WTC11 (cell line): Measurements from ENCODE around the gene CYP4F22. TPM values are rescaled to one million over a fixed set of nuclear protein-coding genes. Genes with fewer than 3 reads are reported as not detected.

Experiments used
- ATAC-seq: fragments of 200-7000 bp; cut with Tn5 transposase; 2 replicates; pipeline ENCODE4 v1.10.0; 2021; ENCODE audit warnings: mild to moderate bottlenecking, moderate library complexity
- CTCF ChIA-PET: fragments of 300-600 bp; sonication (Branson Sonifier 250); formaldehyde crosslinking; loops from one replicate; lab custom pipeline; 2021; ENCODE audit warnings: antibody characterized with exemption; lab: Charles Lee
- POLR2A ChIA-PET: fragments of 350-600 bp; sonication (Branson Sonifier 250); formaldehyde crosslinking; loops from one replicate; lab custom pipeline; 2021; ENCODE audit warnings: antibody characterized with exemption; lab: Charles Lee
- DNase-seq: peaks from one replicate; pipeline ENCODE4 v3.0.0; 2021; ENCODE audit warnings: low spot score
- H3K27ac Mint-ChIP-seq: 2 replicates; pipeline ENCODE4 v1.8.0; 2021; ENCODE audit warnings: mixed read lengths
- H3K27me3 Mint-ChIP-seq: 2 replicates; pipeline ENCODE4 v1.8.0; 2021; ENCODE audit warnings: low read depth, mild to moderate bottlenecking, moderate library complexity, mixed read lengths
- H3K36me3 Mint-ChIP-seq: 2 replicates; pipeline ENCODE4 v1.8.0; 2021; ENCODE audit warnings: mixed read lengths
- H3K4me1 Mint-ChIP-seq: 2 replicates; pipeline ENCODE4 v1.8.0; 2022; ENCODE audit warnings: mixed read lengths
- H3K4me3 Mint-ChIP-seq: 2 replicates; pipeline ENCODE4 v1.8.0; 2021; ENCODE audit warnings: mild to moderate bottlenecking, moderate library complexity, mixed read lengths
- H3K9me3 Mint-ChIP-seq: 2 replicates; pipeline ENCODE4 v1.8.0; 2021; ENCODE audit warnings: mixed read lengths
- ARID4B ChIP-seq: sonication (generic); formaldehyde crosslinking; IDR thresholded peaks from 2 replicates; pipeline ENCODE4 v1.8.0; 2023; ENCODE audit warnings: missing genetic modification reagents, mild to moderate bottlenecking, borderline replicate concordance
- ATF2 ChIP-seq: sonication (generic); formaldehyde crosslinking; IDR thresholded peaks from 2 replicates; pipeline ENCODE4 v1.8.1; 2022; ENCODE audit warnings: low read depth, missing genetic modification reagents, borderline replicate concordance
- ERG ChIP-seq: fragments of 250-450 bp; sonication (Bioruptor Pico); IDR thresholded peaks from 2 replicates; pipeline ENCODE4 v1.8.0; 2021; ENCODE audit warnings: mild to moderate bottlenecking
- FOXJ3 ChIP-seq: sonication (generic); formaldehyde crosslinking; IDR thresholded peaks from 2 replicates; pipeline ENCODE4 v1.9.0; 2021; ENCODE audit warnings: missing genetic modification reagents, mild to moderate bottlenecking, borderline replicate concordance
- FOXK1 ChIP-seq: sonication (generic); formaldehyde crosslinking; IDR thresholded peaks from 2 replicates; pipeline ENCODE4 v1.8.0; 2022; ENCODE audit warnings: mild to moderate bottlenecking, moderate library complexity, missing genetic modification reagents
- JUN ChIP-seq: sonication (generic); formaldehyde crosslinking; IDR thresholded peaks from 2 replicates; pipeline ENCODE4 v1.8.0; 2023; ENCODE audit warnings: mild to moderate bottlenecking, missing genetic modification reagents
- RELA ChIP-seq: sonication (generic); formaldehyde crosslinking; IDR thresholded peaks from 2 replicates; pipeline ENCODE4 v1.8.1; 2022; ENCODE audit warnings: missing genetic modification reagents, mild to moderate bottlenecking, borderline replicate concordance
- ZNF281 ChIP-seq: sonication (generic); formaldehyde crosslinking; IDR thresholded peaks from 2 replicates; pipeline ENCODE4 v1.8.0; 2023; ENCODE audit warnings: mild to moderate bottlenecking, missing genetic modification reagents
- ZNF396 ChIP-seq: fragments of 250-450 bp; sonication (Bioruptor Pico); IDR thresholded peaks from 2 replicates; pipeline ENCODE4 v1.8.0; 2021; ENCODE audit warnings: mild to moderate bottlenecking, moderate library complexity, borderline replicate concordance
- ZNF425 ChIP-seq: fragments of 250-450 bp; sonication (Bioruptor Pico); conservative IDR thresholded peaks from 2 replicates; pipeline ENCODE4 v1.9.0; 2021; ENCODE audit warnings: mild to moderate bottlenecking
- ZNF512 ChIP-seq: sonication (generic); formaldehyde crosslinking; IDR thresholded peaks from 2 replicates; pipeline ENCODE4 v1.8.1; 2022; ENCODE audit warnings: missing genetic modification reagents, borderline replicate concordance
- total RNA-seq: library from RNA; stranded (reverse); gene quantifications from 3 replicates; pipeline ENCODE4 v1.2.3, GENCODE V29; 2021

CYP4F22 gene
- total RNA-seq, 1 experiment from 2014 or later = 1.2 TPM

- Mint-ChIP-seq H3K9me3 (peaks cover 4% of the 10 kb centered on the region; the same call in 1 of the 2 replicates), H3K27ac (no peak overlapping the region), H3K4me1 (peaks cover 6% of the 10 kb centered on the region), H3K4me3 (peak overlapping the region; percentile 61), H3K27me3 (peaks cover 39% of the 10 kb centered on the region), H3K36me3 (no peaks in the 10 kb centered on the region)
- ChIA-PET CTCF (interaction anchor here (1.1 to 1.5 kb wide), 3 partner anchors 100 to 402 kb away, joined by 5 to 46 read pairs (median 6); partner anchors contain the start of gene AKAP8L), POLR2A (interaction anchor here (3.1 kb wide), 1 partner anchor 124 kb away, joined by 9 read pairs; no protein-coding TSS in a partner anchor)
- ATAC-seq (no peak), DNase-seq (no peak)
- TF ChIP-seq ZNF396 (CRISPR knock-in tag) = no peak
- 0 out of 2 replicates have a peak, but pooled peaks have one; percentile 7 for TF ChIP-seq FOXK1 (CRISPR knock-in tag)
Observed at GRCh38 chr19:15556634-15557181, 48.4 kb downstream of the CYP4F22 start.

GRCh38 chr19:15557223-15557622, 48.9 kb downstream of the CYP4F22 start:
- Mint-ChIP-seq H3K36me3 (no peaks in the 10 kb centered on the region), H3K27me3 (peaks cover 35% of the 10 kb centered on the region), H3K9me3 (peaks cover 4% of the 10 kb centered on the region; the same call in 1 of the 2 replicates), H3K4me3 (no peak overlapping the region), H3K4me1 (peaks cover 6% of the 10 kb centered on the region), H3K27ac (no peak overlapping the region)
- ATAC-seq (no peak), DNase-seq (no peak)
- TF ChIP-seq JUN (CRISPR knock-in tag) (no peak), RELA (CRISPR knock-in tag) (no peak), ZNF512 (CRISPR knock-in tag) (no peak), ZNF281 (CRISPR knock-in tag) (no peak)
- ChIA-PET CTCF (interaction anchor here (1.1 to 1.4 kb wide), 2 partner anchors 138 to 403 kb away, joined by 5 to 6 read pairs; partner anchors contain the start of gene AKAP8L), POLR2A (interaction anchor here (3.1 kb wide), 1 partner anchor 124 kb away, joined by 9 read pairs; no protein-coding TSS in a partner anchor)

GRCh38 chr19:15562145-15562544, 53.8 kb downstream of the CYP4F22 start:
- Mint-ChIP-seq H3K9me3 (peaks cover 19% of the 10 kb centered on the region), H3K4me1 (peaks cover 2% of the 10 kb centered on the region; the same call in 1 of the 2 replicates), H3K4me3 (no peak overlapping the region), H3K27me3 (peaks cover 14% of the 10 kb centered on the region), H3K36me3 (no peaks in the 10 kb centered on the region; the same call in none of the 2 replicates), H3K27ac (no peak overlapping the region)
- ATAC-seq (no peak), DNase-seq (no peak)
- POLR2A ChIA-PET = no interaction called here
- CTCF ChIA-PET = interaction anchor here (2.3 kb wide), 1 partner anchor 143 kb away, joined by 9 read pairs; the partner anchor contains the start of gene AKAP8L
- TF ChIP-seq FOXJ3 (CRISPR knock-in tag) = no peak
- no peak for TF ChIP-seq ERG (CRISPR knock-in tag)
- no peak for TF ChIP-seq ATF2 (CRISPR knock-in tag)
- no peak for TF ChIP-seq ZNF281 (CRISPR knock-in tag)
- TF ChIP-seq ZNF425 = no peak
- no peak for TF ChIP-seq ARID4B (CRISPR knock-in tag)
